Activated CD8-positive, alpha-beta T cell treated with anti-CD3 and anti-CD28 coated beads for 36 hours (primary cell): Measurements from ENCODE around the gene ERN1. TPM values are rescaled to one million over a fixed set of nuclear protein-coding genes. Genes with fewer than 3 reads are reported as not detected.
A peak's percentile ranks its signal among the peaks of the same experiment; 100 is the strongest.

Source experiments
- ATAC-seq: fragments of 200-7000 bp; cut with Tn5 transposase; one replicate; pipeline ENCODE4 v1.10.0; 2021; ENCODE audit warnings: mild to moderate bottlenecking, moderate library complexity
- CTCF ChIA-PET: fragments of 350-600 bp; sonication (Branson Sonifier 250); formaldehyde crosslinking; loops from one replicate; lab custom pipeline; 2021; ENCODE audit warnings: antibody characterized with exemption; lab: Charles Lee
- POLR2A ChIA-PET: fragments of 350-600 bp; sonication (Branson Sonifier 250); formaldehyde crosslinking; loops from one replicate; lab custom pipeline; 2021; ENCODE audit warnings: antibody characterized with exemption; lab: Charles Lee
- DNase-seq: peaks from one replicate; pipeline ENCODE4 v3.0.0-alpha.2; 2020
- H3K27ac Mint-ChIP-seq: one replicate; pipeline ENCODE4 v1.8.0; 2021; ENCODE audit warnings: mild to moderate bottlenecking, mixed read lengths
- H3K27me3 Mint-ChIP-seq: one replicate; pipeline ENCODE4 v1.8.0; 2021; ENCODE audit warnings: mixed read lengths
- H3K36me3 Mint-ChIP-seq: one replicate; pipeline ENCODE4 v1.8.0; 2021; ENCODE audit warnings: low read depth, mixed read lengths
- H3K4me1 Mint-ChIP-seq: one replicate; pipeline ENCODE4 v1.8.0; 2021; ENCODE audit warnings: low read depth, mixed read lengths
- H3K4me3 Mint-ChIP-seq: one replicate; pipeline ENCODE4 v1.8.0; 2021; ENCODE audit warnings: mild to moderate bottlenecking, moderate library complexity, mixed read lengths
- H3K9me3 Mint-ChIP-seq: one replicate; pipeline ENCODE4 v1.8.0; 2021; ENCODE audit warnings: mixed read lengths
- CTCF ChIP-seq: fragments of 200-600 bp; IDR thresholded peaks from one replicate; pipeline ENCODE4 v1.8.0; 2022; ENCODE audit warnings: antibody characterized with exemption, mild to moderate bottlenecking
- intact Hi-C: fragments of 100-400 bp; cut with micrococcal nuclease; formaldehyde crosslinking; loops from one replicate; pipeline ENCODE4 v1.10.0; 2022
- total RNA-seq, 2 experiments: library from RNA; stranded (reverse); gene quantifications; one replicate each; pipeline ENCODE4 v1.2.3, GENCODE V29; 2021

The ERN1 gene
- total RNA-seq, 2 experiments from 2014 or later = 19.2 to 23.6 TPM

DNA sequence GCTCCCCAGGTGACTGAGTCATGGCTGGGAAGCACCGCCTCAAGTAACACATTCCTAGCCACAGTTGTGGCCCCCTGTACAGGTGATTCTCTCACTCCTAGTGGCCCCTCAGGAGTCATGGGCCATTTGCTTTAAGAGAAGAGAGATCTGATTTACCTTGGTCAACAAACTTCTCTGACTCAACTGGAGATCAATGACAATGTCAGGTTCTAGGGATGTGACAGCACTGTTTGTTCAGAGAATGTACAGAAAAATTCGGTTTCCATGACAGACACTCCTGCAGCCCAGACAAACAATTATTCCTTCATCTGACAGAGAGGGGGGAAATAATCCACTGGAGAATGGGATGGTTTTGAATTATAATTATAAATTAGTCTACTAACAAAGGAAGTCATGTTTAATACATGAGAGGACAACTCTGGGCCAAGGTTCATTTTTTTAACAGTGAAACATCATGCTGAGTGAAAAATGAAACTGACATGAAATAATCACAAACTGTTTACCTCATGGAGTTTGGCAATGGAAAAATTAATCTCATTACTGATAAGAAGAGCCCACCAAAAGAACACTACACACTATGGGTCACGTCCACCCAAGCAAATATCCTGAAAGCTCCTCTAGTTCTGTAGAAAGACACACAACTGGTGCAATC, 9.7 kb downstream of the ERN1 start:
- peak; percentile 42 for ATAC-seq
- ChIA-PET POLR2A (interaction anchor here (1.2 to 2.2 kb wide), 3 partner anchors 10 to 26 kb away, joined by 5 to 17 read pairs (median 9); partner anchors contain the start of gene ERN1), CTCF (interaction anchor here (0.6 to 4.4 kb wide), 6 partner anchors 11 to 95 kb away, joined by 3 to 26 read pairs (median 11); no protein-coding TSS in a partner anchor)
- Mint-ChIP-seq H3K36me3 (peaks cover 26% of the 10 kb centered on the region), H3K4me3 (peak overlapping the region; percentile 35), H3K27me3 (no peaks in the 10 kb centered on the region), H3K9me3 (no peaks in the 10 kb centered on the region), H3K27ac (peak overlapping the region; percentile 94), H3K4me1 (peaks cover 71% of the 10 kb centered on the region)
- peak; percentile 38 for DNase-seq
- intact Hi-C loops = no loop called here
- TF ChIP-seq CTCF = no peak

DNA sequence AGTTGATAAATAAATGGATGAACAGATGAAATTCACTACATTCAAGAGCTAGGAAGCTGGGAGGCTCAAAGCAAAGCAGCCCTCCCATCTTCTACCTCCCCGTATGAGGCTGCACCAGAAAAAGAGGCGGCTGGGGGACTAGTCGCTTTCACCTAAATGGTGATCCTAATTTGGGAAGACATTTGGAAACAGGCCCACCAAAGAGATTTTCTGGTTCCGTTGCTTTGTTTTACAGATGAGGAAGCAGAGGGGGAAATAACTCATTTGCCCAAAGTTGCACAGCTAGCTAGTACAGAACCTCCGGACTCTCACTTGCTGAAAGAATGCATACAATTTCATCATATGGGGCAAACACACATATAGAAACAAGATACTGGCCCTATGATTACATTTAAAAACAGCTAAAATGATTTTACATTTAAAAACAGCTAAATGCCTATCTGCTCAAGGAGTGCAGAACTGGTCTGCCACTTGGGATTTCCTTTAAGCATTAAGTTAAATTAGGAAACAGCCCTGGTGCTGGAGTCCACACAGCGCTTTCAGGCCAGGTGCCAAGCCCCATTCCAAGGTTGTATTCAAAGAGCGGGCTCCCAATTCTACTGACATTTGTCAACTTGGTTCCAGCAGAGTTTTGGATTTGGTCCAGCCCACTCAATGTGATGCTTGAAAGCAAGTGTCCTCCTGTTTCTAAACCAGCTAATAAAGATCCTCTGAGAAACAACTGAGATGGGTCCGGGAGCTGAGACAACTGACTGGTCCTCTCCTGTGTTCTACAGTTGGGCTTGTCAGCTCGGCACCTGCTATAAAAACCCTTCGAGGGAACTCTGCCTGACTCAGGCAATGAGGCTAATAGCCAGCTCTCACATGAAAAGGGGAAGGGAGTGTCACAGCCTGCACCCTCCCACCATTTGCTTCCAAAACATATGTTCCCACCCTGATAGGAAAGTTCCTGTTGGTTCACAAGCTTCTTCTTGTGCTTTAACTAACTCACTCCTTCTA, 11.7 kb downstream of the ERN1 start:
- Mint-ChIP-seq H3K4me1 (peaks cover 75% of the 10 kb centered on the region), H3K9me3 (no peaks in the 10 kb centered on the region), H3K27ac (peak overlapping the region; percentile 82), H3K27me3 (no peaks in the 10 kb centered on the region), H3K4me3 (no peak overlapping the region), H3K36me3 (peaks cover 18% of the 10 kb centered on the region)
- DNase-seq (no peak), ATAC-seq (no peak)
- ChIA-PET CTCF (interaction anchor here (0.8 to 1.7 kb wide), 7 partner anchors 16 to 229 kb away, joined by 3 to 6 read pairs (median 3); no protein-coding TSS in a partner anchor), POLR2A (interaction anchor here (0.7 to 1.1 kb wide), 3 partner anchors 12 to 93 kb away, joined by 3 to 6 read pairs (median 4); partner anchors contain the start of gene ERN1)
- intact Hi-C loops = loop anchor here (5.0 kb wide), 1 partner anchor 36 kb away; no protein-coding TSS in a partner anchor
- no peak for TF ChIP-seq CTCF

DNA sequence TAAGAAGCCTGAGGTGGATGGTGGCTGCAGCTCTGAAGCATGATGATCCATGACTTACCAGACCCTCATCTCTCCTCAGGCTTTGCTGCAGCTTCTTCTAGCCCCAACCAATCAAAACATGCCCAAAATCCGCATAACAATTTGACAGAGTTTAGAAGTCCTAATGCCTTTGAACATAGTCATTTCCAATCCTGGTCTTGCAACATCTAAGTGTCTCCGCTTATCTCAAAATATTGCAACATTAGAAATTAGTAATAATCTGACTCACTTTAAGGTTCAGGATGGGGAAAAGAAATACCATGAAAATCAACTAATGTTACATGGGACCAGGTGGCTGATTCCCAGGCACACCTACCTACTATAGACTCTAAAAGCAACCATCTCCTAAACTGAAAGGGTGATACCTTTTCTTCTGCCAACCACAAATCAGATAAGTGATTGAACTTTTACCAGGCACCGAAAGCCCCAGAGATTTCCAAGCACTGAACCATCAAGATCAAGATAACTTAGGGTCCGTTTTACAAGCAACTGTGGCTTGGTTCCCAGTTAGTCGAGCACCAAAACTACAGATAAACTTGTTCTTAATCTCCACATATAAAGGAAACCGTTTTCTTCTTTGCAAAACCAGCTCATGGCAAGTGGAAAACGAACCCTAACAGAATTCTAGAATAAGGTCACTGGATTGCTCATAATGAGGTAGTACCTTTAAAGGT, 14.0 kb downstream of the ERN1 start:
- Mint-ChIP-seq H3K4me1 (peaks cover 57% of the 10 kb centered on the region), H3K36me3 (peaks cover 10% of the 10 kb centered on the region), H3K27ac (peak overlapping the region; percentile 82), H3K27me3 (no peaks in the 10 kb centered on the region), H3K9me3 (no peaks in the 10 kb centered on the region), H3K4me3 (peak overlapping the region; percentile 35)
- no peak for TF ChIP-seq CTCF
- ChIA-PET POLR2A (interaction anchor here (0.6 to 1.7 kb wide), 7 partner anchors 9 to 102 kb away, joined by 3 to 7 read pairs (median 4); partner anchors contain the start of gene ERN1), CTCF (interaction anchor here (1.4 to 5.6 kb wide), 5 partner anchors 12 to 176 kb away, joined by 4 to 27 read pairs (median 7); no protein-coding TSS in a partner anchor)
- intact Hi-C loops = loop anchor here (5.0 kb wide), 1 partner anchor 34 kb away; no protein-coding TSS in a partner anchor
- DNase-seq (no peak), ATAC-seq (peak; percentile 40)

- Mint-ChIP-seq H3K9me3 (no peaks in the 10 kb centered on the region), H3K4me3 (no peak overlapping the region), H3K4me1 (peaks cover 51% of the 10 kb centered on the region), H3K27me3 (no peaks in the 10 kb centered on the region), H3K36me3 (peaks cover 6% of the 10 kb centered on the region), H3K27ac (peak overlapping the region; percentile 82)
- no peak for ATAC-seq
- POLR2A ChIA-PET = interaction anchor here (0.6 to 1.7 kb wide), 7 partner anchors 9 to 102 kb away, joined by 3 to 7 read pairs (median 4); partner anchors contain the start of gene ERN1
- TF ChIP-seq CTCF = no peak
- DNase-seq = no peak
- intact Hi-C loops = loop anchor here (5.0 kb wide), 1 partner anchor 33 kb away; no protein-coding TSS in a partner anchor
- CTCF ChIA-PET = interaction anchor here (0.9 to 5.6 kb wide), 8 partner anchors 11 to 203 kb away, joined by 3 to 27 read pairs (median 4); no protein-coding TSS in a partner anchor
These were observed 14.8 kb downstream of the ERN1 start for GRCh38 chr17:64115043-64115698.
